Measurements from ENCODE around the gene HELT. TPM values are rescaled to one million over a fixed set of nuclear protein-coding genes. Genes with fewer than 3 reads are reported as not detected.
"Not testable (repeated sequence)": the region's sequence is repeated elsewhere in the genome, so short reads cannot be mapped to it uniquely, and the experiment has no call there.

HELT gene
- polyA plus RNA-seq, 1 experiment: not detected

DNA sequence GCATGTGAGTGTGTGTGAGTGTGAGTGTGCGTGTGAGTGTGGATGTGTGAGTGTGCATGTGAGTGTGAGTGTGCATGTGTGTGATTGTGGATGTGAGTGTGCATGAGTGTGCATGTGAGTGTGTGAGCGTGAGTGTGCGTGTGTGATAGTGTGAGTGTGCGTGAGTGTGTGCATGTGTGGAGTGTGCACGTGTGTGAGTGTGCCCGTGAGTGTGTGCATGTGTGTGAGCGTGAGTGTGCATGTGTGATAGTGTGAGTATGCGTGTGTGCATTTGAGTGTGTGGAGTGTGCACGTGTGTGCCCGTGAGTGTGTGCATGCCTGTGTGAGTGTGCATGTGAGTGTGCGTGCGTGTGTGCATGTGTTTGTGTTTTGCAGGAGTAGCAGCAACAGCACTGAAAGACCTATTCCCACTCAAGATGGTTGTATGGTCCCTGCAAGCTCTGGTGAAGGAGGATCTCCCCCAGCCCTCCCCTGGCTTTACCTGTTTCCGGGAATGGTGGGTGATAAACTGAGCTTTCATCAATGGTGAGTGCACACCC, 30.7 kb upstream of the HELT start:
- Histone ChIP-seq H3K27me3 (ENCODE audit: control insufficient read depth, insufficient read depth, low read length) (no peaks in the 10 kb centered on the region), H3K4me3 (ENCODE audit: low read depth, low read length) (no peak overlapping the region), H3K36me3 (ENCODE audit: control insufficient read depth, insufficient read depth, low read length) (no peaks in the 10 kb centered on the region)
- ChIA-PET POLR2A (no interaction called here), CTCF (interaction anchor here (0.5 to 0.7 kb wide), 2 partner anchors 18 to 415 kb away, joined by 3 to 4 read pairs; no protein-coding TSS in a partner anchor)
- TF ChIP-seq, protein P1, sequence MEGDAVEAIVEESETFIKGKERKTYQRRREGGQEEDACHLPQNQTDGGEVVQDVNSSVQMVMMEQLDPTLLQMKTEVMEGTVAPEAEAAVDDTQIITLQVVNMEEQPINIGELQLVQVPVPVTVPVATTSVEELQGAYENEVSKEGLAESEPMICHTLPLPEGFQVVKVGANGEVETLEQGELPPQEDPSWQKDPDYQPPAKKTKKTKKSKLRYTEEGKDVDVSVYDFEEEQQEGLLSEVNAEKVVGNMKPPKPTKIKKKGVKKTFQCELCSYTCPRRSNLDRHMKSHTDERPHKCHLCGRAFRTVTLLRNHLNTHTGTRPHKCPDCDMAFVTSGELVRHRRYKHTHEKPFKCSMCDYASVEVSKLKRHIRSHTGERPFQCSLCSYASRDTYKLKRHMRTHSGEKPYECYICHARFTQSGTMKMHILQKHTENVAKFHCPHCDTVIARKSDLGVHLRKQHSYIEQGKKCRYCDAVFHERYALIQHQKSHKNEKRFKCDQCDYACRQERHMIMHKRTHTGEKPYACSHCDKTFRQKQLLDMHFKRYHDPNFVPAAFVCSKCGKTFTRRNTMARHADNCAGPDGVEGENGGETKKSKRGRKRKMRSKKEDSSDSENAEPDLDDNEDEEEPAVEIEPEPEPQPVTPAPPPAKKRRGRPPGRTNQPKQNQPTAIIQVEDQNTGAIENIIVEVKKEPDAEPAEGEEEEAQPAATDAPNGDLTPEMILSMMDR (IDR thresholded peaks at IDR 0.05; ENCODE audit: insufficient read depth, low read depth, low read length): no peak
- DNase-seq (ENCODE audit: low read depth): no peak

DNA sequence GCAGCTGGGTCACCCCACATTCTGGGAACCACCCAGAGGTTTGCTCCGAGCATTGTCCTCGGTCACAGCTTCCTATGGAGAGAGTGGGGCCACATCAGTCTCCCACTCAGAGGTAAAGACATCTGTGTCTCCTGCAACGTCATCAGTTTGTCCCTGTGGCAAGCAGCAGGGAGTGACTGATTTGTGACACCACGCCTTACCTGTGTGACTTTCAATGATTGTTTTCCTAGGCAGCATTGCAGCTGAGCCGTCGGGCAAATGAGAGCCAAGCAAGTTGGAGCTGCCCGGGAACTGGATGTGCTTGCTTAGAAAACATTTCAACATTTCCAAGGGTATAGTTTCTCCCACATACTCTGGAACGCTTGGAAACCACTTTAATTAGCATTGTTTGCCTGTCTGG, 29.7 kb upstream of the HELT start:
- H3K36me3 ChIP-seq (ENCODE audit: control insufficient read depth, insufficient read depth, low read length): no peaks in the 10 kb centered on the region
- TF ChIP-seq, protein P1 (IDR thresholded peaks at IDR 0.05; ENCODE audit: insufficient read depth, low read depth, low read length): no peak
- ChIA-PET POLR2A (no interaction called here), CTCF (interaction anchor here (0.8 to 1.1 kb wide), 2 partner anchors 12 to 16 kb away, joined by 3 to 4 read pairs; no protein-coding TSS in a partner anchor)
- H3K4me3 ChIP-seq (ENCODE audit: low read depth, low read length): no peak overlapping the region
- H3K27me3 ChIP-seq (ENCODE audit: control insufficient read depth, insufficient read depth, low read length): no peaks in the 10 kb centered on the region
- no peak for DNase-seq (ENCODE audit: low read depth)

DNA sequence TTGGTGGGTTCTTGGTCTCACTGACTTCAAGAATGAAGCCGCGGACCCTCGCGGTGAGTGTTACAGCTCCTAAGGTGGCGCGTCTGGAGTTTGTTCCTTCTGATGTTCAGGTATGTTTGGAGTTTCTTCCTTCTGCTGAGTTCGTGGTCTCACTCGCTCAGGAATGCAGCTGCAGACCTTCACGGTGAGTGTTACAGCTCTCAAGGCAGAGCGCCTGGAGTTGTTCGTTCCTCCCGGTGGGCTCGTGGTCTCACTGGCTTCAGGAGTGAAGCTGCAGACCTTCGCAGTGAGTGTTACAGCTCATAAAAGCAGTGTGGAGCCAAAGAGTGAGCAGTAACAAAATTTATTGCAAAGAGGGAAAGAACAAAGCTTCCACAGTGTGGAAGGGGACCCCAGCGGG, 29.0 kb upstream of the HELT start:
- H3K27me3 ChIP-seq (ENCODE audit: control insufficient read depth, insufficient read depth, low read length); DNase-seq (ENCODE audit: low read depth); H3K36me3 ChIP-seq (ENCODE audit: control insufficient read depth, insufficient read depth, low read length); POLR2A ChIA-PET; H3K4me3 ChIP-seq (ENCODE audit: low read depth, low read length): not testable (repeated sequence)
- CTCF ChIA-PET: interaction anchor here (1.1 kb wide), 1 partner anchor 15 kb away, joined by 3 read pairs; no protein-coding TSS in a partner anchor

DNA sequence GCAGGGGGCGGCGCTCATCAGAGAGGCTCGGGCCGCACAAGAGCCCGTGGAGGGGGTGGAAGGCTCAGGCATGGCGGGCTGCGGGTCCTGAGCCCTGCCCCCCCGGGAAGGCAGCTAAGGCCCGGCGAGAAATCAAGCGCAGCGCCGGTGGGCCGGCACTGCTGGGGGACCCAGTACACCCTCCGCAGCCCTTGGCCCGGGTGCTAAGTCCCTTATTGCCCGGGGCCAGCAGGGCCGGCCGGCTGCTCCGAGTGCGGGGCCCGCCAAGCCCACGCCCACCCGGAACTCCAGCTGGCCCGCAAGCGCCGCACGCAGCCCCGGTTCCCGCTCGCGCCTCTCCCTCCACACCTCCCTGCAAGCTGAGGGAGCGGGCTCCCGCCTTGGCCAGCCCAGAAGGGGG, 28.2 kb upstream of the HELT start:
- DNase-seq (ENCODE audit: low read depth); H3K36me3 ChIP-seq (ENCODE audit: control insufficient read depth, insufficient read depth, low read length); POLR2A ChIA-PET; H3K4me3 ChIP-seq (ENCODE audit: low read depth, low read length); H3K27me3 ChIP-seq (ENCODE audit: control insufficient read depth, insufficient read depth, low read length); CTCF ChIA-PET: not testable (repeated sequence)

DNA sequence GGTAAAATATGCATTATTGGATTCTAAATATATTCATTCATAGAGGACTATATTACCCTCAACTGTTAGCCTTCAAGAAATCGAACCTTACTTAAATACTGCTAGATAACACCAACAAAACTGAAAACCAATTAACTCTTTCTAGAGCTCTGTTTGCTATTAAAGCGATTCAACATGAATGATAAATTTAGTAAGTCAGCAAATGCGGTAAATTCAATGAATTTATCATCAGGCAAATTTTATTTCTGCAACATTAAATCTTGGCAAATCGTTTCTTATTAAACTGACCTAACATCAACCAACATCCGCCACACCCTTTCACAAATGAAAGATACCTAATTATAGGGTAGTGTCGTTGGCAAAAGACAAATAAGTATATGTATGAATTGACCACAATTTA, 26.4 kb upstream of the HELT start:
- no peak for DNase-seq (ENCODE audit: low read depth)
- no peak overlapping the region for H3K4me3 ChIP-seq (ENCODE audit: low read depth, low read length)
- POLR2A ChIA-PET: no interaction called here
- CTCF ChIA-PET: no interaction called here
- no peaks in the 10 kb centered on the region for H3K36me3 ChIP-seq (ENCODE audit: control insufficient read depth, insufficient read depth, low read length)
- no peaks in the 10 kb centered on the region for H3K27me3 ChIP-seq (ENCODE audit: control insufficient read depth, insufficient read depth, low read length)
- TF ChIP-seq, protein P1 (IDR thresholded peaks at IDR 0.05; ENCODE audit: insufficient read depth, low read depth, low read length): no peak

DNA sequence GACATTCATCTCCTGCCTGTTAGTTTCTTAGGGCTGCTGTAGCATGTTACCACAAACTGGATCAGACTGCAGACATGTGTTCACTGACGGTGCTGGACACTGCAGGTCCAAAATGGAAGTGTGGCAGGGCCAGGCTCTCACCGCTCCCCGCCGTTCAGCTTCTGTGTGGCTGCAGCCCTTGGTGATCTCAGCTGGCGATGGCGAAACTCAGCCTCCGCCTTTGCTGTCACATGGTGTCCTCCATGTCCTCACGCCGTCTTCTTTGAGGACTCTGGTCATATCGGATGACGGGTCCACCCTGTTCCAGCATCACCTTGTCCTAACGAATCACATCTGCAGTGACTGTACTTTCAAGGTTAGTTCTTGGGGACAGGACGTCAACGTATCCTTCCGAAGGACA, 25.9 kb upstream of the HELT start:
- CTCF ChIA-PET: no interaction called here
- TF ChIP-seq, protein P1 (IDR thresholded peaks at IDR 0.05; ENCODE audit: insufficient read depth, low read depth, low read length): no peak
- H3K36me3 ChIP-seq (ENCODE audit: control insufficient read depth, insufficient read depth, low read length): no peaks in the 10 kb centered on the region
- no peaks in the 10 kb centered on the region for H3K27me3 ChIP-seq (ENCODE audit: control insufficient read depth, insufficient read depth, low read length)
- no peak for DNase-seq (ENCODE audit: low read depth)
- no peak overlapping the region for H3K4me3 ChIP-seq (ENCODE audit: low read depth, low read length)
- POLR2A ChIA-PET: no interaction called here
